ENCODE measurements around the gene HOXA13.
A peak's percentile ranks its signal among the peaks of the same experiment; 100 is the strongest.

The HOXA13 gene

DNA sequence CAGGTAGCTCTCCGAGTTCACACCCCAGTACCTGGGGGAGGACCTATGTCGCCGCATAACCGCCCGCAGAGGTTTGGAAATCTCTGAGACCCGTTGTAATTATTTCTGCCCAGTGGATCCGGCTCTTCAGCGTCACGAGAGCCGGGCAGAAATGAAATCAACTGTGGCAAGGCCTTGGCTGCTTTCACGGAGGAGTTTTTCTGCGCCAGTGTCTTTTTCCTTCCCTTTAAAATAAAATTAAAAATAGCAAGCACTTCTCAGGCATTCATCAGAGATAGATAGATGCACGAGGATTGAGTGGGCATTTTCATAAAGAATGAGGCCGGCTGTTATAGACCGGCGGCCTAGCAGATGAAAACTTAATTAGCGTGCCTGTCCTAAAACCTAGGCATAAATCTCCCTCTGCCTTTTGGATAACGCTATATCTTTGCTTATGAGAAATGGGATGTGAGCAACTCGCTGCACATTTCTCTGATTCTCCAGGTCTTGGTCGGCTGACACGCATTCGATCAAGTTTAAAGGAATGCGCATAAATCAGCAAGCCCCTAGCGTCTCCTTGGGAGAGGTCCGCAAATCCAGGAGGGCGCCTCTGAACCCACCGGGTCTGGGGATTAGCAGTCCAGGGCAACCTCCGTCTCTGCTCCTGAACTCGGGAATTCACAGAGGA is 6.4 kb downstream of the HOXA13 start:
- Mint-ChIP-seq H3K27me3 (peaks cover 93% of the 10 kb centered on the region), H3K27ac (no peak overlapping the region), H3K4me3 (peak overlapping the region; percentile 23)

DNA sequence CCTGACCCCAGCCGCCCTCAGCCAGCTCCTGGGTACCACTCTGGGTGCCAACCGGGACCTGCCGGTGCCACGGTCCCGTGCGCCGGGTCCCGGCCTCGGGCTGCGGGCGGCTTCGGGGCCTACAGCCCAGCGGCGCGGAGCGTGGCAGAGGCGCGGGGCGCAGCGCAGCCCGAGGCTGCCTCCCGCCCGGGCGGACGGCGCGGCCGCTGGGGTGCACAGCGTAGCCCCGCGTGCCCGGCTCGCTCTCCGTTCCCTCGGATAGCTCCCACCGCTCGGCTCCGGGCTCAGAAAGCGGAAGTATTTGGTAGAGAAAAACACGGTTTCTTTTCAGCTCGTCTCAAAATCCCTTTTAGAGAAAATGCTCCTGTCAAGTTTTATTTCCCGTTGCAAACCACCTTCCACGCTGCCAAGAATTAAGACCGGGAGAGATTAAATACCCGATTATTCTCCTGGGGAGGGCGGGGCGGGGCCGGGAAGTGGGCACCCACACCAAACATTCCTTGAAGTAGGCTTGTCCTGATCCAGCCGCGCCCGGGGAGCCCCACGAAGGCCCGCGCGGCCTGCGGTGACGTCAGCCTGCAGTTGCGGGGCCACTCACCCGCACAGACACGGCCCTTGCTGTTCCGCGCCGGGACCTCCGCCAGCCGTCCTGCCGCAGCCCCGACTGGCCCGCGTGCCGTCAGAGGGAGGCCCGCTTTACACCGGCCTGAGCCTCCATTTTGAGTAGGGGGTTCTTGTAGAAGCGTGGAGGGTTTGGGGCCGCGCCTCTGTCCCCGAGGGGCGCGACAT is 7.2 kb downstream of the HOXA13 start:
- Mint-ChIP-seq H3K9me3 (no peaks in the 10 kb centered on the region), H3K27ac (no peak overlapping the region), H3K27me3 (peaks cover 93% of the 10 kb centered on the region), H3K4me1 (ENCODE audit: low read depth) (peaks cover 30% of the 10 kb centered on the region), H3K36me3 (ENCODE audit: low read depth) (no peaks in the 10 kb centered on the region), H3K4me3 (peak overlapping the region; percentile 63)

More for the DNA sequence above, 6.4 kb downstream of the HOXA13 start:
- no peaks in the 10 kb centered on the region for H3K36me3 Mint-ChIP-seq (ENCODE audit: low read depth)
- no peaks in the 10 kb centered on the region for H3K9me3 Mint-ChIP-seq
- peaks cover 29% of the 10 kb centered on the region for H3K4me1 Mint-ChIP-seq (ENCODE audit: low read depth)

DNA sequence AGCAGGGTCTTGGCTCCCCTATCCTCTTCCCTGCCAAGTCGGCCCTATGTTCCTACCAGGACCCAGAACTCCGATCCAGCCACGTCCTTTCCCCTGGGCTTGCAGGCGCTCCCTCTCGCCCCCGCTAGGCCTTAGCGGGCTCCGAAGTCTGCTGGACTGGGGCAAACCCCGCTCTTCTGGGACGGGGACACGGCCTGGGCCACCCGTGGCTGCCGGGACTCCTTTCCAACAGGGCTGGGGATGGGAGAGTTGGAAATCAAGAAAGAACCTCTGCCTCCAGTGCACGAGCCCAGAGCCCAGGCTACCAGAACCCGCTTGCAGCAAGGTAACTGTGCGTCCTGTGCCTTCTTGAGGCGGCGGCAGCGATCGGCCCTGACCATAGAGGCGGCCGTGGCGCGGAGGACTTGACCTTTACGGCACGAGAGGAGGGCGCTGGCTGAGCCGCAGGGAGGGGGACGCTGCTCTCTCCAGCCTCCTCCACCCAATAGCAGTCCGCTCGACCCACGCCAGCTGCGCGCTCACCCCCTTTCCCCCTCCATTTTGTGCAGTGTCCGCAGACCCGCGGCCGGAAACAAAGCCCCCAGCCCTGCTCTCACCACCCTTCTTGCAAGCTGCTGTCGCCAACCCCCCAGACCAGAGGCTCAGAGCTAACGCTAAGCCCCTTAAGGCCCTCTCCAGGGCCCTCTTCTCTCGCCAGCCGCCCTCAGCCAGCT is 7.9 kb downstream of the HOXA13 start:
- Mint-ChIP-seq H3K4me1 (ENCODE audit: low read depth) (peaks cover 32% of the 10 kb centered on the region), H3K4me3 (peak overlapping the region; percentile 63), H3K9me3 (no peaks in the 10 kb centered on the region), H3K27ac (no peak overlapping the region), H3K36me3 (ENCODE audit: low read depth) (no peaks in the 10 kb centered on the region), H3K27me3 (peaks cover 93% of the 10 kb centered on the region)

DNA sequence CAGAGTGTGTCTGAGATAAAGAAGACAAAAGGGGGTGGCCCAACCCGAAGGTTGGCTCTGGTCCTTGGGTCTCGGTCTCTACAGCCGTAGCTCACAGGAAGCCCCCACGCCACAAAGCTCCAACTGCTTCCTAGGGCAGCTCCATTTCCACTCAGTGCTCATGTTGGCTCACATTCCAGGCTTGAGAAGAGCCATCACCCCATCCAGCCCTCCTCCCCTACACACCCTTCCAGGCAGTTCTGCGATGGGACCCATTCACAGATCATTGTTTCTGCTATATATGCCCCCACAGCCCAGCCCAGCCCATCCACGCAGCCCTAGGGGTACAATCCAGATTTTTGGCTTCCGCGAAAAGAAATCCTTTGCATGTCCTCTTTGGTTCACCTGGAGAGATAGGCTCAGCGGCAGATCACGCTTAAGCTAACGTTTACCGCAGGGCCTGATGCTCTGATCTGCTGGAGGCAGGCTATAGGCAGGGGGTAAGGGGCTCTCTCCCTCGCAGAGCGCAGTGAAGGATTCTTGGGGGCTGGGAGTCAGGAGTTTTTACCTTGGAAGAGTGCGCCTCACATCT is 8.6 kb downstream of the HOXA13 start:
- Mint-ChIP-seq H3K4me3 (no peak overlapping the region), H3K27me3 (peaks cover 92% of the 10 kb centered on the region), H3K36me3 (ENCODE audit: low read depth) (no peaks in the 10 kb centered on the region), H3K9me3 (no peaks in the 10 kb centered on the region), H3K4me1 (ENCODE audit: low read depth) (peaks cover 32% of the 10 kb centered on the region), H3K27ac (no peak overlapping the region)

DNA sequence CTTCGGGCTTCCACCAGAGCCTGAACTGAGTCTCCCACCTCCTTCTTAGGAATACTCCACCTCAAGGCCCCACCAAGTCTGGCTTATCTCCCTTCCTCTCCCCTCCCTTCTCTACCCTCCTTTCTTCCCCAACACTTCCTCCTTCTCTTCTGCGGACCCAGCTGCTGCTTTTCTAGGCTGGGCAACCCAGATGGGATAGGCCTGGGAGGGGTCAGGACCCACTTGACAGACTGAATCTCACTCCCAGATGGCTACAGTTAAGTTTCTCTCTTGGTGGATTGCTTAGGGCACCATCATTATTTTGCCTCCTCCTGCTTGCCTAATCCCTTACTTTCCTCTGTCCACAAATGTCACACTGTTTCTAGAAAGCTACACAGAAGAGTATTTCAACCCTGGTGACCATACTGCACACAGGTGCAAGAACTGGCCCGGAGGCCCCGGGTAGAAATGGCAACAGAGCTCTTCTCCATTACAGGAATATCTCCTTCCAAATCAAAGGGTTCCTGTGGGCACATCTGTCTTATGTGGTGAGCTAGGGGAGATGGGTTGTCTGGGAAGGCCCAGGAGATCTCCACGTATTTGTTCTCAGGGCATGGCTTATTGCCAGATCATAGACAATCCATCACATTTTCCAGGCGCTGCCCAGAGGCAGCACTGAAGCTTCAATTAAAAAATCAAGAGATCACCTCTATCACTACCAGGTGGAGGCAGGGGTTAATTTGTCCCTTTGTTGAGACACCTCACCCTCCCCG is 9.7 kb downstream of the HOXA13 start:
- no peaks in the 10 kb centered on the region for H3K36me3 Mint-ChIP-seq (ENCODE audit: low read depth)
- H3K27me3 Mint-ChIP-seq = peaks cover 93% of the 10 kb centered on the region
- peaks cover 41% of the 10 kb centered on the region for H3K4me1 Mint-ChIP-seq (ENCODE audit: low read depth)
- H3K4me3 Mint-ChIP-seq = no peak overlapping the region
- H3K27ac Mint-ChIP-seq = no peak overlapping the region
- H3K9me3 Mint-ChIP-seq = no peaks in the 10 kb centered on the region

DNA sequence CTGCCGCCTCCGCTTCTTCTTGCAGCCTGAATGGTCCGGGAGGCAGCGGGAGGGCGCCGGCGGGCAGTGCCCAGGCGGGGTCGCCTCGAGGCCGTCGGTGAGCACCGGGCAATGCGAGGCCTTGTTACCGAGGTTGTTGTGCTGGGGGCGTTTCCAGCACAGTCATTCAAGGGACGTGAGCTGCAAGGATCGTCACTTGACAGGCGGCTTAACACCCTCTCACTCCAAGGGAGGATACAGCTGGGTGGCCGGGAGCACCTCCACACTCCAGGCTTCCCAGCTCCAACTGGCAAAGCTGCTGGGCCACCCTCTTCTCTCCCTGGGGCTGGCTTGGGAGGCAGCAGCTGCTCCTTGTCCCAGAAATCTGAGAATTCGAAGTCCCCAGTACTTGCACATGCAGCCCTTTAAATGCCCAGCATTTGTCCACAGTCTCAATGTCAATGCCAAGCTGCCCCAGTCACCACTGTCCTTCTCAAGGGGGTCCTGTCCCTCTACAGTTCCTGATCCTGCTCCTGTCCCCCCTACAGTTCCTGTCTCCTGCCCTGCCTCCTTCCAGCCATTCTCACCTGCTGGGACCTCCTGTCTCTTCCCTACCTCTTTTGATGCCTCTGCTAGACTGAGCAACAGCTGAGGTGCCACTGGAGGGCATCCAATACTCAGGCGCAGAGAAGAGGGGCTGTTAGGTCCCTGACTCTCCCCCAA is 10.4 kb downstream of the HOXA13 start:
- peak overlapping the region; percentile 6 for H3K4me3 Mint-ChIP-seq
- H3K36me3 Mint-ChIP-seq (ENCODE audit: low read depth) = no peaks in the 10 kb centered on the region
- H3K4me1 Mint-ChIP-seq (ENCODE audit: low read depth) = peaks cover 48% of the 10 kb centered on the region
- no peaks in the 10 kb centered on the region for H3K9me3 Mint-ChIP-seq
- peaks cover 93% of the 10 kb centered on the region for H3K27me3 Mint-ChIP-seq
- H3K27ac Mint-ChIP-seq = no peak overlapping the region

DNA sequence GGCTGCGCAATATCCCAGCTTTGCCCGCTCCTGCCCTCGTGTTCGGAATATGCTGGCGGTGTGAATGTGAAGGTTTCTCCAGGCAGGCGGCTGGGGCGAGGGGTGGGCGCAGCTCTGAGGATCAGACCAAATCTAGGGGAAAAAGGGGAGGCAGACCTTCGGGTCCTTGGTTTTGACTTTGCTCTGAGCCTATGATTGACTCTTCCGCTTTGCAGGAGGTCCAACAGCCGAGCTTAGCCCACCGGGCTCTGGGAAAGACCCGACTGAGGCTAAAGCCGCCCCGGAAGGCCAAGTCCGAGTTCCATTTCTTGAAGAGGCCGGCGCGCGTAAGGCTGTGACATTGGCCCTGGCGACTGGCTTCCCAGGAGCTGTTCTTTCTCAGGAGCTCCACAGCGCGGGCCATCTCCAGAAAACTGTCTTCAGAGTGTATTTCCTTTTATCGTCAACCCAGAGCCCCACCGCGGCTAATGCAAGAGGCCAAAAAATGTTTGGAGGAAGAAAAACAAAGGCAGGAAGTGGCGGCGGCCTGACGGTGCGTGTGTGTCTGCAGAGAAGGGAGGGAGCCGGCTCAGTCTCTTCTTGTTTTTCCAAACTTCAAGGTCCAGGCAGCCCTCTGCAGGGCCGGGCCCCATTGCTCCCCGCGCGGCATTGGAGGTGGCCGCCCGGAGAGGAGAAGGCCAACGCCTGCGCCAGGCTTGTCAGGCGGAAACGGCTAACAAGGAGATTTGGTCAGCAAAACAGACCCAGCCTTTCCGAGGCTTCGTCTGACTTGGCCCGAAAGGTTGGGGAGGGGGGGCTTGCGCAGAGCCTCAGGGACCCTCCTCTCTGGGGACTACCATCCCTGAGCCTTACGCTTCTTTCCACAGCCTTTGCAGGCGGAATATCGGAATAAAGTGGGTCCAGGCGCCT is 11.3 kb downstream of the HOXA13 start:
- Mint-ChIP-seq H3K4me3 (peak overlapping the region; percentile 62), H3K27me3 (peaks cover 90% of the 10 kb centered on the region), H3K4me1 (ENCODE audit: low read depth) (peaks cover 50% of the 10 kb centered on the region), H3K9me3 (no peaks in the 10 kb centered on the region), H3K27ac (no peak overlapping the region), H3K36me3 (ENCODE audit: low read depth) (no peaks in the 10 kb centered on the region)

DNA sequence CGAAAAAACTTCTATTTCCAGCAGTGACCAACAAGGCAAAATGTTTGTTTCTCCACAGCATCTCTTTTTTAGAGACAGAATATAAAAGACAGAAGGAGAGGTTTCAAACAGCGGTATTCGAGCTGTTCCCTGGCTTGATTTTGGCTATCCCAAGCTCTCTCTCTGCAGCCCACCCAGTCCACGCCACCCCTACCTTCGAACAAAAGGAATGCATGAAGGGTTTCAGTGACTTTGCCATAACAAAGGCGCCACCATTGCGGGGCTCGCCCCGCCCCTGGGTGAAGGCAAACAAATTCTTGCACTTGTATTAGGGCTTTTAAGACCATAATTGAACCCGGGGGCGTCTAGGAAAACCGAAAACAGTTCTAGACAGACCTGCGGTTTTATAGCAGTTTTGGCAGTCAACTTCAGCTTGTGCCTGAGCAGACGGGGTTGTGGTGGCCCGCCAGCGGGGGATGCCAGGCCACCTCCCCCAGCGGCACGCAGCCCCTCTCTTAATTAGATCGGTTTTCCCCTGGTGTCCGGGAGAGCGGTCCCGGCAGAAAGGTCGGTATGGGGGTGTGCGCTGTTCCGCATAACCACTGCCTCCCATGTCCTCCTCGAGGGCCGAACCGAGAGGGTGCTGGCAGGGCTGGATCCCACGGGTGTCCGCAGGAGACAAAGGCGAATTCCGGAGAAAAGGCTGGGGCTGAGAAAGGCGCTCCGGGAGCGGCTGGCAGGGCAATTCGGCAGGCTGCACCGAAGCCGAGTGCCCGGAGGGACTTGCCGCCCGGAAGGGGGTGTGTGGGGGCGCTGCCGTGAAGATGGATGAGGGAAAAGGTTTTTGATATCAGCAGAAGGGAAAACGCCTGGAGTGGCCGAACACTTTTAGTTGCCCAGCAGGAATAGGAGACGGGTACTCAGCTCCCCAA is 12.2 kb downstream of the HOXA13 start:
- peak overlapping the region; percentile 62 for H3K4me3 Mint-ChIP-seq
- peaks cover 88% of the 10 kb centered on the region for H3K27me3 Mint-ChIP-seq
- peaks cover 46% of the 10 kb centered on the region for H3K4me1 Mint-ChIP-seq (ENCODE audit: low read depth)
- no peaks in the 10 kb centered on the region for H3K9me3 Mint-ChIP-seq
- no peak overlapping the region for H3K27ac Mint-ChIP-seq
- H3K36me3 Mint-ChIP-seq (ENCODE audit: low read depth) = no peaks in the 10 kb centered on the region

DNA sequence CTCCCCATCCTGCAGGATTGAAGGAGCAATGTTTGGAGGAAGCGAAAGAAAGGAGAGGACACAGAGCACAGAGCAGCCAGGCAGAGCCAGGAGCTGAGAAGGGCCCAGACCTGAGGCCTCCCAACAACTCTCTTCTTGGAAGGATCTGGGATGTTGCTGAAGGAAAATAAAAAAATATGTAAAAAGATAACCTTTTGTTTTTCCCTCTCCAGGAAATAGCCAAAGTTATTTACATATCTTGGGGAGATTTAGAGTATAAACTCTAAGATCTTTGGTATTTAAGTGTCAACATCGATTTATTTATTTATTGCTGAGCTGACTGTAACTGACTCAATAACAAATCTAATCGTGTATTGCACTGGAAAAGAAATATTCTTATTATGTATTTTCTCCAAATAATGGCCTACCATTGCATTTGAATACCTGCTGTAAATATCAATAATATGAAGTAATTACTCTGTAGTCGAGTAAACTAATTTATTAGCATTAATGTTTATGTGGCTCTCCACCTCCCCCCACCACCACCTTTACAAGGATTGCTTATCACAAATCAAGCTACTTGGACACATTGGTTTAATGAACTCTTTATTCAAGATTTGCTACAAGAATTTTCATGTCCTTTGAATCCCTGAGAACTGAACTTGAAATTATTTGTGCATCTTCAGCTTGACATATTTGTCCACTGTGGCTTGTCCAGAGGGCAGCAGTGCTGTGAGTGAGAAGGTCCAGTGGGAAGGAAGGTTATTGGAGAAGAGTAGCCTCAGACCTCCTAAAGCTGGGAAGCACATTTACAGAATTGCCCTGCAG is 13.0 kb downstream of the HOXA13 start:
- Mint-ChIP-seq H3K4me1 (ENCODE audit: low read depth) (peaks cover 41% of the 10 kb centered on the region), H3K27me3 (peaks cover 88% of the 10 kb centered on the region), H3K36me3 (ENCODE audit: low read depth) (no peaks in the 10 kb centered on the region), H3K9me3 (no peaks in the 10 kb centered on the region), H3K4me3 (no peak overlapping the region), H3K27ac (no peak overlapping the region)

DNA sequence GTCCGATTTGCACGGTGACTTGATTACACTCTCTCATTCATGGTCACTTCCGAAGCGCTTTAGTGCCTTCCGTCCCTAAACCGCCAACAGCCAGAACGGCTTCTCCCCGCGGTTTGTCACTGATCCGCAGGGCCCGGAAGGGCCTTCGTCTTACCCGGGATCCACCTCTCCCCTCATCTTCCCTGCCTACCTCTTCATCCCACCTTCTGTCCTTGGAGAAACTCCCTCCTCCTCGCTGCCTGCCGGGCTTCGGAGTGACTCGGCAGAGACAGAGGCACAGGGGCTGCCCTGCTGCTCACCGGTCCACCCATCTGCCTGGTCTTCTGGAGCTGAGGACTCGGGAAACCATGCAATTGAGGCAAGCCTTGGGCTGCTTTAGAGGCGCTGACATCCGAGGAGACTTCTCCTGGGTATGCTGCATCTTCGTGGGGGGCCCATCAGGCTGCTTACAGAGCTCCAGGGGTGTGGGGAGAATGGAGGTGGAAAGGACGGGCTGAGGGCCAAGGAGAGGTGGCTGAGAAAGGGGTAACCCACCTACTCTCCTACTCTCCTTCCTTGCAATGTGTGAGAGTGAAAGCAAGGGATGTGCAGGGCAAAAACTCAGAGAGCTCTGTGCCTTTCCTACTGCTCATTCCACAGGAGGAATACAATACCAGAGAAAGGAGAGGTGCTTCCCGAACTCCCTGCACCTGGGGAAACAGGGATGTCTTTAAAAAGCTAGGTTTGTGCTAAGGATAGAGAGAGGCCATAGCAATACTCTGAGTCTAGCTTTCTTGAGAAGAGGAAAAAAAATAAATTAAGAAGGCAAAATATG is 13.8 kb downstream of the HOXA13 start:
- Mint-ChIP-seq H3K36me3 (ENCODE audit: low read depth) (no peaks in the 10 kb centered on the region), H3K4me1 (ENCODE audit: low read depth) (peaks cover 37% of the 10 kb centered on the region), H3K27me3 (peaks cover 88% of the 10 kb centered on the region), H3K4me3 (peak overlapping the region; percentile 63), H3K9me3 (no peaks in the 10 kb centered on the region), H3K27ac (peak overlapping the region; percentile 30)

Measured in stimulated activated naive CD8-positive, alpha-beta T cell treated with anti-CD3 and anti-CD28 coated beads, Interleukin-15, Interleukin-2, amounts not matched to agents 100 ng/mL and 50 ng/mL, for 24 hours (primary cell).